ENCODE data around the gene SEM1. TPM values are rescaled to one million over a fixed set of nuclear protein-coding genes. Genes with fewer than 3 reads are reported as not detected.
"Not testable (repeated sequence)": the region's sequence is repeated elsewhere in the genome, so short reads cannot be mapped to it uniquely, and the experiment has no call there.

SEM1 gene
- total and polyA plus RNA-seq, 7 experiments from 2014 or later = 15.4 to 102 (median 42.5) TPM

- no peak overlapping the region for H3K27ac Mint-ChIP-seq
- Histone ChIP-seq H3K4me1 (ENCODE audit: control insufficient read depth in 2 of 2, insufficient read depth in 2 of 2, low read length in 2 of 2) (no peaks in the 10 kb centered on the region), H3K27me3 (ENCODE audit: control insufficient read depth in 2 of 2, insufficient read depth in 2 of 2, low read length in 2 of 2) (no peaks in the 10 kb centered on the region), H3K9me3 (ENCODE audit: control insufficient read depth in 2 of 3, low read length in 3 of 3) (no peaks in the 10 kb centered on the region), H3K27ac (ENCODE audit: low read depth, low read length) (no peak overlapping the region), H3K36me3 (ENCODE audit: control insufficient read depth in 2 of 3, insufficient read depth in 3 of 3, low read length in 3 of 3) (no peaks in the 10 kb centered on the region), H3K4me3 (ENCODE audit: low read length) (no peak overlapping the region)
- DNase-seq (no peak), ATAC-seq (no peak)
- no peak overlapping the region for H3K4me3 Mint-ChIP-seq
- intact Hi-C loops (cut with micrococcal nuclease) = no loop called here
- peaks cover 0 to 4% (median 0%) of the 10 kb centered on the region in 5 donors for H3K27me3 Mint-ChIP-seq
- ChIA-PET CTCF (no interaction called here), POLR2A (no interaction called here)
- peaks cover 0 to 37% (median 14%) of the 10 kb centered on the region in 5 donors for H3K36me3 Mint-ChIP-seq
- H3K4me1 Mint-ChIP-seq = peaks cover 0 to 7% (median 0%) of the 10 kb centered on the region in 7 donors
- H3K9me3 Mint-ChIP-seq = peaks cover 0 to 16% (median 6%) of the 10 kb centered on the region in 11 donors
These were observed 60.9 kb downstream of the SEM1 start for GRCh38 chr7:96648784-96649183.

DNA sequence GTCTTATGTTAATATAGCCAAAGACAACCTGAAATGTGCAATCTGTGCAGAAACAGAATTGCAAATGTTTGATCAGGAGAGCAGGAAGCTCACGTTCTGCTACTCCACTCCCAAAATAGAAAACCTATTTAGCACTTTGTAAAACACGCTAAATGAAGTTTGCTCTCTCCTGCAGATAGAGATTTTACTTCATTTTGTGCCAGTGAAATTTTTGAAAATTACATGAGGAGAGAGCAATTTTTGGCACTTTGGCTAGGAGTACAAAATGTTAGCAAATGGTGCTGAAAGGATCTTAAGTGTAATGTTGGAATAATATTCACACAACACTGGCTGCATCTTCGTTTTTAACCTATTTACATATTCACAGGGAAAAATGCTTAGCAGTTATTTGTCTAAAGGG lies 61.9 kb downstream of the SEM1 start:
- Mint-ChIP-seq H3K27ac (no peak overlapping the region), H3K4me3 (no peak overlapping the region), H3K36me3 (peaks cover 0 to 35% (median 14%) of the 10 kb centered on the region in 5 donors), H3K9me3 (peaks cover 0 to 15% (median 5%) of the 10 kb centered on the region in 11 donors), H3K4me1 (peaks cover 0 to 7% (median 0%) of the 10 kb centered on the region in 7 donors), H3K27me3 (peaks cover 0 to 4% (median 0%) of the 10 kb centered on the region in 5 donors)
- POLR2A ChIA-PET = no interaction called here
- Histone ChIP-seq H3K27ac (ENCODE audit: low read depth, low read length) (no peak overlapping the region), H3K36me3 (ENCODE audit: control insufficient read depth in 2 of 3, insufficient read depth in 3 of 3, low read length in 3 of 3) (no peaks in the 10 kb centered on the region), H3K27me3 (ENCODE audit: control insufficient read depth in 2 of 2, insufficient read depth in 2 of 2, low read length in 2 of 2) (no peaks in the 10 kb centered on the region), H3K4me3 (ENCODE audit: low read length) (no peak overlapping the region), H3K9me3 (ENCODE audit: control insufficient read depth in 2 of 3, low read length in 3 of 3) (no peaks in the 10 kb centered on the region), H3K4me1 (ENCODE audit: control insufficient read depth in 2 of 2, insufficient read depth in 2 of 2, low read length in 2 of 2) (no peaks in the 10 kb centered on the region)
- DNase-seq (no peak), ATAC-seq (no peak)
- CTCF ChIA-PET = no interaction called here
- intact Hi-C loops (cut with micrococcal nuclease) = no loop called here

GRCh38 chr7:96645084-96645483 lies 64.6 kb downstream of the SEM1 start:
- DNase-seq (no peak), ATAC-seq (no peak)
- no peaks in the 10 kb centered on the region for H3K4me1 ChIP-seq (ENCODE audit: control insufficient read depth in 2 of 2, insufficient read depth in 2 of 2, low read length in 2 of 2)
- H3K9me3 ChIP-seq (ENCODE audit: control insufficient read depth in 2 of 3, low read length in 3 of 3) = no peaks in the 10 kb centered on the region
- no peak overlapping the region for H3K27ac ChIP-seq (ENCODE audit: low read depth, low read length)
- H3K27ac Mint-ChIP-seq = no peak overlapping the region
- no peaks in the 10 kb centered on the region for H3K36me3 ChIP-seq (ENCODE audit: control insufficient read depth in 2 of 3, insufficient read depth in 3 of 3, low read length in 3 of 3)
- H3K36me3 Mint-ChIP-seq = peaks cover 0 to 35% (median 10%) of the 10 kb centered on the region in 5 donors
- ChIA-PET POLR2A (no interaction called here), CTCF (no interaction called here)
- peaks cover 0 to 4% (median 0%) of the 10 kb centered on the region in 5 donors for H3K27me3 Mint-ChIP-seq
- no peak overlapping the region for H3K4me3 Mint-ChIP-seq
- intact Hi-C loops (cut with micrococcal nuclease) = no loop called here
- H3K27me3 ChIP-seq (ENCODE audit: control insufficient read depth in 2 of 2, insufficient read depth in 2 of 2, low read length in 2 of 2) = no peaks in the 10 kb centered on the region
- peaks cover 0 to 7% (median 0%) of the 10 kb centered on the region in 7 donors for H3K4me1 Mint-ChIP-seq
- no peak overlapping the region for H3K4me3 ChIP-seq (ENCODE audit: low read length)
- H3K9me3 Mint-ChIP-seq = peaks cover 0 to 6% (median 2%) of the 10 kb centered on the region in 11 donors

- H3K27ac Mint-ChIP-seq; H3K9me3 Mint-ChIP-seq; H3K9me3 ChIP-seq (ENCODE audit: control insufficient read depth in 2 of 3, low read length in 3 of 3); H3K4me1 Mint-ChIP-seq; POLR2A ChIA-PET; H3K36me3 ChIP-seq (ENCODE audit: control insufficient read depth in 2 of 3, insufficient read depth in 3 of 3, low read length in 3 of 3); H3K4me3 ChIP-seq (ENCODE audit: low read length); ATAC-seq; H3K4me1 ChIP-seq (ENCODE audit: control insufficient read depth in 2 of 2, insufficient read depth in 2 of 2, low read length in 2 of 2); H3K27me3 ChIP-seq (ENCODE audit: control insufficient read depth in 2 of 2, insufficient read depth in 2 of 2, low read length in 2 of 2); intact Hi-C loops (cut with micrococcal nuclease); H3K27ac ChIP-seq (ENCODE audit: low read depth, low read length); CTCF ChIA-PET; H3K4me3 Mint-ChIP-seq; H3K27me3 Mint-ChIP-seq; DNase-seq: not testable (repeated sequence)
- H3K36me3 Mint-ChIP-seq = peaks cover 0 to 28% (median 10%) of the 10 kb centered on the region in 5 donors
These were observed 66.2 kb downstream of the SEM1 start for GRCh38 chr7:96643436-96643835.

DNA sequence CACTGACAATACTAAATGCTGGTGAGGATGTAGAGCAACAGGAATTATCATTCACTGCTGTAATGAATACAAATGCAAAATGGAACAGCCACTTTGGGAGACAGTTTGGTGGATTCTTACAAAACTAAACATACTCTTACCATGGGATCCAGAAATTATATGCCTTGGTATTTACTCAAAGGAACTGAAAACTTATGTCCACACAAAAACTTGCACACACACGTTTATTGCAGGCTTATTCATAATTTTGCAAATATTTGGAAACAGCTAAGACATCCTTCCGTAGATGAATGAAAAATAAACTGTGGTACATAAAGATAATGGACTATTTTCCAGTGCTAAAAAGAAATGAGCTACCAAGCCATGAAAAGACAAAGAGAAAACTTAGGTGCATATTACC lies 69.6 kb downstream of the SEM1 start:
- H3K4me1 ChIP-seq (ENCODE audit: control insufficient read depth in 2 of 2, insufficient read depth in 2 of 2, low read length in 2 of 2) = no peaks in the 10 kb centered on the region
- Mint-ChIP-seq H3K4me3 (no peak overlapping the region), H3K36me3 (peaks cover 0 to 28% (median 6%) of the 10 kb centered on the region in 5 donors), H3K9me3 (peaks cover 0 to 8% (median 2%) of the 10 kb centered on the region in 11 donors), H3K27me3 (no peaks in the 10 kb centered on the region), H3K27ac (no peak overlapping the region), H3K4me1 (peaks cover 0 to 2% (median 0%) of the 10 kb centered on the region in 7 donors)
- no peaks in the 10 kb centered on the region for H3K27me3 ChIP-seq (ENCODE audit: control insufficient read depth in 2 of 2, insufficient read depth in 2 of 2, low read length in 2 of 2)
- no peaks in the 10 kb centered on the region for H3K9me3 ChIP-seq (ENCODE audit: control insufficient read depth in 2 of 3, low read length in 3 of 3)
- no peak overlapping the region for H3K27ac ChIP-seq (ENCODE audit: low read depth, low read length)
- no peak for ATAC-seq
- CTCF ChIA-PET = no interaction called here
- H3K4me3 ChIP-seq (ENCODE audit: low read length) = no peak overlapping the region
- no peak for DNase-seq
- POLR2A ChIA-PET = no interaction called here
- H3K36me3 ChIP-seq (ENCODE audit: control insufficient read depth in 2 of 3, insufficient read depth in 3 of 3, low read length in 3 of 3) = no peaks in the 10 kb centered on the region
- intact Hi-C loops (cut with micrococcal nuclease) = no loop called here
